ENCODE data around the gene FAM83G.
"Not testable (repeated sequence)": the region's sequence is repeated elsewhere in the genome, so short reads cannot be mapped to it uniquely, and the experiment has no call there.

FAM83G gene

GRCh38 chr17:19004421-19005136 lies at the start of gene FAM83G:
FAM83G (minus strand) TSS chr17:19004764; CDS start chr17:19004041, 723 bp downstream.
- H3K9me3 Mint-ChIP-seq = no peaks in the 10 kb centered on the region
- peaks cover 5% of the 10 kb centered on the region for H3K36me3 Mint-ChIP-seq (ENCODE audit: low read depth)
- H3K4me3 Mint-ChIP-seq = peak within 1 kb of the TSS; percentile 89
- peaks cover 9% of the 10 kb centered on the region for H3K27me3 Mint-ChIP-seq (ENCODE audit: low read depth)
- H3K4me1 Mint-ChIP-seq (ENCODE audit: low read depth) = peaks cover 24% of the 10 kb centered on the region
- peak; percentile 90 for DNase-seq (ENCODE audit: low spot score)
- peak within 1 kb of the TSS; percentile 79 for H3K27ac Mint-ChIP-seq

DNA sequence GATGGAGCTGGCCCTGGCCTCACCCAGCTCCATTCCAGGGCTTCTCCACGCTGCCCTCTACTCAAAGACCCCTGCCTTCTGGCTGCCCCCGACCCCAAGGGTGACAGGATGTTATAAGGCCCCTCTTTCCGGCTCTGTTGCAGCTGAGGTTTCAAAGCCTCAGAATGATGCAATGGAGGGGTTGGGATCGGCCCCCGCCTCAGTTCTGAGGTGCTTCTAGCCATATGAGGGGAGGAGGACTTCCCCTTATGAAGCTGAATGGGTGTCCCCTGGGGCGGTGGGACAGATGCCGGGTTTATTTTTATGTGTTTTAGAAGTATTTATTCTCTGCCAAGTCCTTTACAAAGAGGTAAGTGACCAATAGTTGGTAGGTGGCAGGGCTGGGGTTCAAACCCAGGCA lies 44.3 kb upstream of the FAM83G start:
- not testable (repeated sequence) for H3K4me1 Mint-ChIP-seq (ENCODE audit: low read depth); H3K4me3 Mint-ChIP-seq; DNase-seq (ENCODE audit: low spot score); H3K36me3 Mint-ChIP-seq (ENCODE audit: low read depth); H3K27ac Mint-ChIP-seq; H3K9me3 Mint-ChIP-seq; H3K27me3 Mint-ChIP-seq (ENCODE audit: low read depth)

DNA sequence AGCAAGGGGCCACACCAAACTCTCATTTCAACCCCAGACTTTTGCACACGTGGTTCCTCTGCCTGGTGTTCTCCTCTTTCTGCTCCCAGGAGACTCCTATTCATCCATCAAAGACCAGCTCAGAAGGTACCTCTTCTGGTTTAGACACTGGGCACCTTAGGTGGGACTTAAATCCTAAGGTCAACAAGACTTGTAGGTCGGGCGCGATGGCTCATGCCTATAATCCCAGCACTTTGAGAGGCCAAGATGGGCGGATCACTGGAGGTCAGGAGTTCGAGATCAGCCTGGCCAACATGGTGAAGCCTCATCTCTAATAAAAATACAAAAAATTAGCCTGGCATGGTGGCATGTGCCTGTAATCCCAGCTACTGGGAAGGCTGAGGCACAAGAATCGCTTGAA lies 42.9 kb upstream of the FAM83G start:
- H3K27ac Mint-ChIP-seq; H3K9me3 Mint-ChIP-seq; H3K27me3 Mint-ChIP-seq (ENCODE audit: low read depth); H3K4me3 Mint-ChIP-seq; H3K4me1 Mint-ChIP-seq (ENCODE audit: low read depth); DNase-seq (ENCODE audit: low spot score); H3K36me3 Mint-ChIP-seq (ENCODE audit: low read depth): not testable (repeated sequence)

- not testable (repeated sequence) for H3K4me3 Mint-ChIP-seq; H3K9me3 Mint-ChIP-seq; H3K27ac Mint-ChIP-seq; H3K4me1 Mint-ChIP-seq (ENCODE audit: low read depth); DNase-seq (ENCODE audit: low spot score); H3K36me3 Mint-ChIP-seq (ENCODE audit: low read depth); H3K27me3 Mint-ChIP-seq (ENCODE audit: low read depth)
Observed at GRCh38 chr17:19046782-19047375, 42.3 kb upstream of the FAM83G start, which contains the start of gene GRAP. GRAP (minus strand) TSS chr17:19046957; CDS start chr17:19046926, 31 bp downstream.

DNA sequence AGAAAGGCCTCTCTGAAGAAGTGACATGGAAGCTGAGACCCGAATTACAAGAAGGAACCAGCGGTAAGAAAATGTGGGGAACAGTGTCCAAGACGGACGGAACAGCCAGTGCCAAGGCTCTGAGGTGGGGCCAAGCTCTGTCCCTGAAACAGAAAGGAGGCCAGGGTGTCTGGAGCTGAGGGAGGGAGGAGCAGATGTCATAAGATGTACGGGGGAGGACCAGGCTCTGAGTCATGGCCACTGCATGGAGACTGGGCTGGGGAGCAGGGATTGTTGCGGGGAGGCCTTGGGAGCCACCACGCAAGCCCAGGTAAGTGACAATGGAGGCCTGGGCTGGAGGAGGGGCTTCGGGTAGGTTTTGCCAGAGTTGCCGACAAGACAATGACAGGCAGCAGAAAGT lies 40.1 kb upstream of the FAM83G start:
- H3K4me1 Mint-ChIP-seq (ENCODE audit: low read depth); H3K36me3 Mint-ChIP-seq (ENCODE audit: low read depth); H3K4me3 Mint-ChIP-seq; H3K27ac Mint-ChIP-seq; H3K27me3 Mint-ChIP-seq (ENCODE audit: low read depth); DNase-seq (ENCODE audit: low spot score); H3K9me3 Mint-ChIP-seq: not testable (repeated sequence)

GRCh38 chr17:19043032-19043431 lies 38.5 kb upstream of the FAM83G start:
- not testable (repeated sequence) for DNase-seq (ENCODE audit: low spot score); H3K27me3 Mint-ChIP-seq (ENCODE audit: low read depth); H3K4me3 Mint-ChIP-seq; H3K4me1 Mint-ChIP-seq (ENCODE audit: low read depth); H3K9me3 Mint-ChIP-seq; H3K36me3 Mint-ChIP-seq (ENCODE audit: low read depth); H3K27ac Mint-ChIP-seq

- not testable (repeated sequence) for H3K27me3 Mint-ChIP-seq (ENCODE audit: low read depth); H3K4me3 Mint-ChIP-seq; H3K36me3 Mint-ChIP-seq (ENCODE audit: low read depth); H3K27ac Mint-ChIP-seq; DNase-seq (ENCODE audit: low spot score); H3K9me3 Mint-ChIP-seq; H3K4me1 Mint-ChIP-seq (ENCODE audit: low read depth)
Observed at GRCh38 chr17:19042369-19042768, 37.8 kb upstream of the FAM83G start.

- not testable (repeated sequence) for DNase-seq (ENCODE audit: low spot score); H3K27me3 Mint-ChIP-seq (ENCODE audit: low read depth); H3K4me3 Mint-ChIP-seq; H3K27ac Mint-ChIP-seq; H3K9me3 Mint-ChIP-seq; H3K36me3 Mint-ChIP-seq (ENCODE audit: low read depth); H3K4me1 Mint-ChIP-seq (ENCODE audit: low read depth)
Observed at GRCh38 chr17:19041871-19042270, 37.3 kb upstream of the FAM83G start.

DNA sequence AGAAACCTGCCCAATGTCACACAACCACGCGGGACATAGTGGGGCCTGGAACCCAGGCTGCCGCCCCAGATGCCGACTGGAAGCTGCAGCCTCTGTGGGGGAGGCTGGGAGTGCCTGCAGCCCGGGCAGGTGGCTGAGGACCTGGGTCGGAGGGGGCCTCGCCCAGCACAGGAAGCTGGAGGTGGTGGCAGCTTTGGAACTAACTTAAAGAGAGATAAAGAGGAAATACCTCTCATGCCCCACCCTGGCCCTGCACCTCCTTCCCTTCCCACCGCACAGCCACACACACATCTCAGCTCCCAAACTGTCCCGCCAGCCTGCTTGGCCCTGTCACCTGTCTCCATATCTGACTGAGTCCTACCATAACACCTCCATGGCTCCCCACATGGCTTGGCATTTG lies 35.8 kb upstream of the FAM83G start:
- not testable (repeated sequence) for H3K4me3 Mint-ChIP-seq; DNase-seq (ENCODE audit: low spot score); H3K36me3 Mint-ChIP-seq (ENCODE audit: low read depth); H3K9me3 Mint-ChIP-seq; H3K27me3 Mint-ChIP-seq (ENCODE audit: low read depth); H3K4me1 Mint-ChIP-seq (ENCODE audit: low read depth); H3K27ac Mint-ChIP-seq

DNA sequence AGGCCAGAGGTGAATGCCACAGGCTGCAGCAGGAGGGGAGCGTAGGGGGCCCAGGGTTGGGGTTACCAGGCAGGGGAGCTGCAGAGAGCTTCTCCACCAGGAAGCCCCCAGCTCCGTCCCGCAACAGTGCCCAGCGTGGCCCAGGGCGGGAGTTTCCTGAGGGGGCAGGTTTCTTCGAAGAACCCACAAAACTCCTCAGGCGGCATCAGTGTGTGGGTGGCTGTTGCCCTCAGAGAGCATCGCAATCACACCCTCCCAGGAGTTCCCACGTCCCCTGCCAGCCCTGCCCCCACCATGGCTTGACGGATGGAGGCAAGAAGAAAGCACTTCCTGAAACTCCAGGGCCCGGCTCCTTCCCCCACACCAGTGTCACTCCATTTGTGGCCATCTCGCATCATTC lies 34.2 kb upstream of the FAM83G start:
- not testable (repeated sequence) for H3K4me3 Mint-ChIP-seq; DNase-seq (ENCODE audit: low spot score); H3K4me1 Mint-ChIP-seq (ENCODE audit: low read depth); H3K27ac Mint-ChIP-seq; H3K27me3 Mint-ChIP-seq (ENCODE audit: low read depth); H3K36me3 Mint-ChIP-seq (ENCODE audit: low read depth); H3K9me3 Mint-ChIP-seq

DNA sequence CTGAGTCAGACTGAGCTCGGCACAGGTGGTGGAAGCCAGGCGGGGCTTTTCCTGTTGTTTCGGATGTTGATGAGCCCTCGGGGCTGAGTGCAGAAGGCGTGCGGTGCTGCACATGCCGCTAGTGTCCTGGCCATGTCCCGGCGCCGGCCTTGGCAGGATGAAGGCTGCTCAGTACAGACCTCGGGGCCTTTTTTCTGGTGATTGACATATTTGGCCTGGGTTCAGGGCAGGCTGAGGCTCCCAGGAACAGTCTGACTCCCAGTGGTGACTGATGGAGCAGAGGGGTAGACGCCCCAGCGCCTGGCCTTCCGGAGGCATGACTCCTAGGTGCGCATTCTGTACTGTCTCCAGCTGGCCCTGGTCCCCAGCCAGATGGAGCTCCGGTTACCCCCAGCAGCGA lies 33.4 kb upstream of the FAM83G start:
- not testable (repeated sequence) for H3K4me3 Mint-ChIP-seq; DNase-seq (ENCODE audit: low spot score); H3K27ac Mint-ChIP-seq; H3K27me3 Mint-ChIP-seq (ENCODE audit: low read depth); H3K36me3 Mint-ChIP-seq (ENCODE audit: low read depth); H3K9me3 Mint-ChIP-seq; H3K4me1 Mint-ChIP-seq (ENCODE audit: low read depth)

- H3K9me3 Mint-ChIP-seq; H3K27me3 Mint-ChIP-seq (ENCODE audit: low read depth); DNase-seq (ENCODE audit: low spot score); H3K4me3 Mint-ChIP-seq; H3K36me3 Mint-ChIP-seq (ENCODE audit: low read depth); H3K27ac Mint-ChIP-seq; H3K4me1 Mint-ChIP-seq (ENCODE audit: low read depth): not testable (repeated sequence)
Observed at GRCh38 chr17:19037547-19037946, 33.0 kb upstream of the FAM83G start.

DNA sequence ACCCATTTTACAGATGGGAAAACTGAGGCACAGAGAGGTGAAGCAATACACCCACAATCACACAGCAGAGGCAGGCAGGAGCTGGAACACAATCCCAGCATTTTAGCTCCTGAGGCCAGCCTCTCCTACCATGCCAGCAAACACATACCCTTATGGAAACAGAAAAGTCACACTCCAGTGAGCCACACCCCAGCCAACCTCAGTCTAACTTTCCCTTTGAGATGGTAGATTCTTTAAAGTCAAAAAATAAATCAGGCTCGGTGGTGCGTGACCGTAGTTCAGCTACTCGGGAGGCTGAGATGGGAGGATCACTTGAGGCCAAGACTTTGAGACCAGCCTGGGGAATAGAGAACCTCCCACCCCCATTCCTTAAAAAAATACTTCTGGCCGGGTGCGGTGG lies 31.6 kb upstream of the FAM83G start:
- not testable (repeated sequence) for H3K9me3 Mint-ChIP-seq

DNA sequence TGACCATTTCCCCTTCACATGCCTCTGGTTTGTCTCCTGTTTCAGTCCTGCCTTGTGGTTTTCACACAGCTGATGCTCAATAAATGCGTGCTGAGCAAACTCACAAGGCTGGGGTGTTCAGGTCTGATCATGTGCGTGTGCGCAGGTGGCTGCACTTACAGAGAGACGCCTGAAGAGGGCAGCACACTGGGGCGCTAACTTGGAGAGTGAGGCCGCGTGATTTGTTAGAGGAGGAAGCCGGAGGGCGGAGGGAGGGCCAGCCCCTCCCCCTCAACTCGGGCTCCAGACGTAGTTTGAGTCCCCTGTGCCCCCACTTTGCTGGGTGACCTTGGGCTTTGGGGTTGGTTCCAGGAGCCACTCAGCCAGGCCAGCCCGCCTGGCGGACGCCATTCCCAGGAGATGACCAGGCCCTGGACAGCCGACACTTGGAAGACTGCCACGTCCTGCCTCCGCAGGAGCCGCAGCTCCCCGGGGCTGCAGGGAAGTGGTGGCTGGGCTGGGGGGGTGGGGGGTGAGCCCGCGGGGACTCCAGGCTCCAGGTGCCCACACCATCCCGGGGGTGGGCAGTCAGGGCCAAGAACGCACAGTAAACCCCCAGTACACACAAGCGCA lies 27.9 kb upstream of the FAM83G start:
- H3K4me3 Mint-ChIP-seq; DNase-seq (ENCODE audit: low spot score); H3K27me3 Mint-ChIP-seq (ENCODE audit: low read depth); H3K4me1 Mint-ChIP-seq (ENCODE audit: low read depth); H3K36me3 Mint-ChIP-seq (ENCODE audit: low read depth); H3K9me3 Mint-ChIP-seq; H3K27ac Mint-ChIP-seq: not testable (repeated sequence)

More for the DNA sequence above, 31.6 kb upstream of the FAM83G start:
- not testable (repeated sequence) for H3K27ac Mint-ChIP-seq; H3K4me1 Mint-ChIP-seq (ENCODE audit: low read depth); H3K4me3 Mint-ChIP-seq; H3K27me3 Mint-ChIP-seq (ENCODE audit: low read depth); H3K36me3 Mint-ChIP-seq (ENCODE audit: low read depth); DNase-seq (ENCODE audit: low spot score)

DNA sequence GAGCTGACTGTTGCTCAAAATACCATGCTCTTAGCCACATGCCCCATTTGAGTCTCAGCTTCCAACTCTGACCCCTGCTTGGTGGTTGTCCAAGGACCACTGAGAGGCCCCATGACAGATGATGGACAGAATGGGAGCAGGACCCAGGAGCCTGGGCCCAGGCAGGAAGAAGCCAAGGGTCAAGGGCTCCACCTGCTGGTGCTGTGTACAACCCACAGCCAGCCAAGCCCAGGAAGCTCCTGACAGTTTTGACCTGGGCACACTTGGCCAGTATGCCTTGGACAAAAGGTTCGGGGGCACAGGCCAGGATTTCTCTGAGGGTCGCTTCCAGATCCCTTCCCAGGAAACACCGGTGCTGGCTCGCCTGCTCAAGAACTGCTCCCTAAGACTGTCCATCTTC lies 27.2 kb upstream of the FAM83G start:
- H3K4me1 Mint-ChIP-seq (ENCODE audit: low read depth); H3K36me3 Mint-ChIP-seq (ENCODE audit: low read depth); H3K4me3 Mint-ChIP-seq; H3K9me3 Mint-ChIP-seq; H3K27me3 Mint-ChIP-seq (ENCODE audit: low read depth); H3K27ac Mint-ChIP-seq: not testable (repeated sequence)
- DNase-seq (ENCODE audit: low spot score) = peak; percentile 27

Measured in T-helper 2 cell treated with Interferon-gamma antibody and Interleukin-4, amounts not matched to agents 5 μg/mL and 100 μg/mL, for 36 hours (primary cell).